ENCODE measurements around the gene MIOX.

The MIOX gene

GRCh38 chr22:50502628-50503474 is 16.2 kb downstream of the MIOX start:
- Histone ChIP-seq H3K27me3 (ENCODE audit: control insufficient read depth, low read length) (no peaks in the 10 kb centered on the region), H4K20me1 (ENCODE audit: control insufficient read depth, insufficient read depth, low read depth, low read length) (no peaks in the 10 kb centered on the region), H3K4me1 (ENCODE audit: control insufficient read depth, low read length) (peaks cover 32% of the 10 kb centered on the region), H3K9me3 (ENCODE audit: control insufficient read depth, insufficient read depth, low read length) (no peaks in the 10 kb centered on the region), H3K4me2 (ENCODE audit: low read length) (no peak overlapping the region), H3F3A (ENCODE audit: control insufficient read depth, insufficient read depth) (peaks cover 3% of the 10 kb centered on the region), H3K79me2 (ENCODE audit: control insufficient read depth, low read length) (peaks cover 28% of the 10 kb centered on the region), H3K27ac (ENCODE audit: low read depth, low read length) (no peak overlapping the region), H3K36me3 (ENCODE audit: control insufficient read depth, low read length) (peaks cover 35% of the 10 kb centered on the region), H3K9me2 (replicated peaks; ENCODE audit: control insufficient read depth, low read length) (no peaks in the 10 kb centered on the region), H3K4me3 (ENCODE audit: low read length) (no peak overlapping the region)
- TF ChIP-seq, protein P1, sequence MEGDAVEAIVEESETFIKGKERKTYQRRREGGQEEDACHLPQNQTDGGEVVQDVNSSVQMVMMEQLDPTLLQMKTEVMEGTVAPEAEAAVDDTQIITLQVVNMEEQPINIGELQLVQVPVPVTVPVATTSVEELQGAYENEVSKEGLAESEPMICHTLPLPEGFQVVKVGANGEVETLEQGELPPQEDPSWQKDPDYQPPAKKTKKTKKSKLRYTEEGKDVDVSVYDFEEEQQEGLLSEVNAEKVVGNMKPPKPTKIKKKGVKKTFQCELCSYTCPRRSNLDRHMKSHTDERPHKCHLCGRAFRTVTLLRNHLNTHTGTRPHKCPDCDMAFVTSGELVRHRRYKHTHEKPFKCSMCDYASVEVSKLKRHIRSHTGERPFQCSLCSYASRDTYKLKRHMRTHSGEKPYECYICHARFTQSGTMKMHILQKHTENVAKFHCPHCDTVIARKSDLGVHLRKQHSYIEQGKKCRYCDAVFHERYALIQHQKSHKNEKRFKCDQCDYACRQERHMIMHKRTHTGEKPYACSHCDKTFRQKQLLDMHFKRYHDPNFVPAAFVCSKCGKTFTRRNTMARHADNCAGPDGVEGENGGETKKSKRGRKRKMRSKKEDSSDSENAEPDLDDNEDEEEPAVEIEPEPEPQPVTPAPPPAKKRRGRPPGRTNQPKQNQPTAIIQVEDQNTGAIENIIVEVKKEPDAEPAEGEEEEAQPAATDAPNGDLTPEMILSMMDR (IDR thresholded peaks at IDR 0.05; ENCODE audit: low read depth, low read length, poor library complexity, severe bottlenecking), result no peak
- TF ChIP-seq EZH2phosphoT487 (IDR thresholded peaks at IDR 0.05; ENCODE audit: borderline replicate concordance, low read length), result no peak

- no peak for TF ChIP-seq EZH2phosphoT487 (IDR thresholded peaks at IDR 0.05; ENCODE audit: borderline replicate concordance, low read length)
- TF ChIP-seq, protein P1 (IDR thresholded peaks at IDR 0.05; ENCODE audit: low read depth, low read length, poor library complexity, severe bottlenecking), result no peak
- H3K27ac ChIP-seq (ENCODE audit: low read depth, low read length), result no peak overlapping the region
Measured at GRCh38 chr22:50503475-50504145, 17.0 kb downstream of the MIOX start.

DNA sequence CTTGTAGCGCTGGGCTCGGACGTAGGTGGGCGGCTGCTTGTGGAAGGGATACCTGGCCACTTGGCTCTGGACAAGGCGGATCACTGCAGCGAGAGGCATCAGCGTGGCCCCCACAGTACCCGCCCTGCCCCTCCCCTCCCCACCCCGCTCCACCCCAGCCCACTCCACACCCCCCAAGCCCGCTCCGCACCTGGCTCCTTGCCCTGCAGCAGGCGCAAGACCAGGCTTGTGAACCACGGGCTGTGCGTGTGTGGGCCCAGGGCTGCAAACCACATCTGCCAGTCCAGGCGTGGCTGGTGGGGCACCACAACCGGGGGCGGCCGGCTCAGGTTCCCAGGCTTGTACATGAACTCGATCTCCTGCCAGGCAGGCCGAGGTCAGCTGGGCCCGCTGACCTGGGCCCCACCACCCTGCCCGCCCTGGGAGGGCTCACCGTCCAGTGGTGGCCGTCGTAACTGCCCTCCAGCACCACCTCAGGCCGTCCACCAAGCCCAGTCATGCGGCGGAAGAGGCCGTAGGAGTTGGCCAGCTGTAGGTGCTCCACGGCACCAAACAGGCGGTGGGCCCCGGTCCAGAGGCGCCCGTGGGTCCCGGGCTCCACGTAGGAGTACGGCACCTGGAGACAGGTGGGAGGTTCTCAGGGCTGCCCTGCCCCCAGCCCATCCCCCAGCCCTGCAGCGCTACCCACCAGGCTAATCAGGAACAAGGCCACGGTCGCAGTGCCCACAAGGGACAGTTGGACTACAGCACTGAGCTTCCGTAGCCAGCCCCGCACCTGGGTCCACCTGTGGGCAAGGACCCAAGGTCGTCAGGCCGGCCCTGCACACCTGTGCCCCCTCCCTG is 17.9 kb downstream of the MIOX start:
- H3K27ac ChIP-seq (ENCODE audit: low read depth, low read length), result no peak overlapping the region
- no peak overlapping the region for H3K4me3 ChIP-seq (ENCODE audit: low read length)
- H3K27me3 ChIP-seq (ENCODE audit: control insufficient read depth, low read length), result no peaks in the 10 kb centered on the region
- H4K20me1 ChIP-seq (ENCODE audit: control insufficient read depth, insufficient read depth, low read depth, low read length), result peaks cover 10% of the 10 kb centered on the region; the same call in 1 of the 2 replicates
- peaks cover 23% of the 10 kb centered on the region for H3K4me1 ChIP-seq (ENCODE audit: control insufficient read depth, low read length)
- peaks cover 42% of the 10 kb centered on the region for H3K36me3 ChIP-seq (ENCODE audit: control insufficient read depth, low read length)
- TF ChIP-seq EZH2phosphoT487 (IDR thresholded peaks at IDR 0.05; ENCODE audit: borderline replicate concordance, low read length), result no peak
- TF ChIP-seq, protein P1 (IDR thresholded peaks at IDR 0.05; ENCODE audit: low read depth, low read length, poor library complexity, severe bottlenecking), result no peak
- H3K79me2 ChIP-seq (ENCODE audit: control insufficient read depth, low read length), result peaks cover 44% of the 10 kb centered on the region
- no peak overlapping the region for H3K4me2 ChIP-seq (ENCODE audit: low read length)
- no peaks in the 10 kb centered on the region for H3K9me3 ChIP-seq (ENCODE audit: control insufficient read depth, insufficient read depth, low read length)
- H3K9me2 ChIP-seq (replicated peaks; ENCODE audit: control insufficient read depth, low read length), result no peaks in the 10 kb centered on the region
- H3F3A ChIP-seq (ENCODE audit: control insufficient read depth, insufficient read depth), result no peaks in the 10 kb centered on the region; the same call in 1 of the 2 replicates

More at GRCh38 chr22:50503475-50504145, 17.0 kb downstream of the MIOX start:
- Histone ChIP-seq H3K79me2 (ENCODE audit: control insufficient read depth, low read length) (peaks cover 34% of the 10 kb centered on the region), H3F3A (ENCODE audit: control insufficient read depth, insufficient read depth) (peaks cover 3% of the 10 kb centered on the region), H3K36me3 (ENCODE audit: control insufficient read depth, low read length) (peaks cover 35% of the 10 kb centered on the region), H3K9me2 (replicated peaks; ENCODE audit: control insufficient read depth, low read length) (no peaks in the 10 kb centered on the region), H3K4me3 (ENCODE audit: low read length) (no peak overlapping the region), H3K27me3 (ENCODE audit: control insufficient read depth, low read length) (no peaks in the 10 kb centered on the region), H3K9me3 (ENCODE audit: control insufficient read depth, insufficient read depth, low read length) (no peaks in the 10 kb centered on the region), H4K20me1 (ENCODE audit: control insufficient read depth, insufficient read depth, low read depth, low read length) (no peaks in the 10 kb centered on the region; the same call in 1 of the 2 replicates), H3K4me1 (ENCODE audit: control insufficient read depth, low read length) (peaks cover 25% of the 10 kb centered on the region), H3K4me2 (ENCODE audit: low read length) (no peak overlapping the region)
